ENCODE results near the gene TMEM184A.
"Not testable (repeated sequence)": the region's sequence is repeated elsewhere in the genome, so short reads cannot be mapped to it uniquely, and the experiment has no call there.

DNA sequence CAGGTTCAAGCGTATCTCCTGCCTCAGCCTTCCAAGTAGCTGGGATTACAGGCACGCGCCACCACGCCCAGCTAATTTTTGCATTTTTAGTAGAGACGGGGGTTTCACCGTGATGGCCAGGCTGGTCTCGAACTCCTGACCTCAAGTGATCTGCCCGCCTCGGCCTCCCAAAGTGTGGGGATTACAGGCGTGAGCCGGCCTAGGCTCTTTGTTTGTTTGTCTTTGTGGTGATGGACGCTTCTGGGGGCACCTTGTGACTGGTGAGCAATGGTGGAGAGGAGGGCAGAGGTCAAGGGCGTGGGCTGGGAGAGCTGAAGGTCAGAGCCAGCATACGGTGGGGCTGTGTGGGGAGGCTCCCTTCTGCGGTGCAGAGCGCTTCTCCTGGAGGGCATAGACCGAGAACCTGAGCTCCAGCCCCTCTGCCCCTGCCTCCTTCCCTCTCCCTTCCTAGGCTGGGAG lies 40.5 kb downstream of the TMEM184A start:
- TF ChIP-seq EZH2phosphoT487 (IDR thresholded peaks at IDR 0.05; ENCODE audit: insufficient read depth, low read depth); EZH2 (IDR thresholded peaks at IDR 0.05; ENCODE audit: insufficient read depth, poor library complexity, severe bottlenecking): not testable (repeated sequence)

Data from GM23248 (cell line).